DND-41 (cell line): ENCODE results near the gene HCN3.

ENCODE experiments used
- ATAC-seq: fragments of 200-7000 bp; cut with Tn5 transposase; 3 replicates; pipeline ENCODE4 v1.9.1; 2021; ENCODE audit warnings: low read depth; ENCODE audit not compliant: insufficient read depth
- DNase-seq: peaks from one replicate; pipeline ENCODE4 v3.0.0-alpha.2; 2020
- H2AFZ ChIP-seq: 2 replicates; pipeline ENCODE4 v1.6.0; 2012; ENCODE audit warnings: low read depth, low read length
- H3K27ac ChIP-seq: 2 replicates; pipeline ENCODE4 v1.5.1; 2012; ENCODE audit warnings: low read length, inconsistent platforms
- H3K27me3 ChIP-seq: fragments of 200-600 bp; sonication (generic); 2 replicates; pipeline ENCODE4 v1.6.0; 2012; ENCODE audit warnings: low read length, mild to moderate bottlenecking, inconsistent platforms; ENCODE audit not compliant: insufficient read depth, poor library complexity
- H3K36me3 ChIP-seq: 2 replicates; pipeline ENCODE4 v1.5.1; 2012; ENCODE audit warnings: low read length, inconsistent platforms; ENCODE audit not compliant: insufficient read depth
- H3K4me1 ChIP-seq: 2 replicates; pipeline ENCODE4 v1.5.1; 2012; ENCODE audit warnings: mild to moderate bottlenecking, low read length; ENCODE audit not compliant: insufficient read depth
- H3K4me2 ChIP-seq: 2 replicates; pipeline ENCODE4 v1.6.0; 2012; ENCODE audit warnings: mild to moderate bottlenecking, moderate library complexity, low read length, inconsistent platforms; ENCODE audit not compliant: insufficient read depth
- H3K4me3 ChIP-seq, 2 experiments: fragments of 200-600 bp in 1 of 2; shearing (Covaris generic) in 1 of 2; 2 replicates each; pipeline ENCODE4 v1.5.1; 2012 to 2016; ENCODE audit warnings: inconsistent platforms in 2 of 2, low read length in 2 of 2, mild to moderate bottlenecking in 2 of 2, low read depth in 1 of 2, moderate library complexity in 1 of 2
- H3K79me2 ChIP-seq: 2 replicates; pipeline ENCODE4 v1.6.0; 2012; ENCODE audit warnings: low read length, inconsistent platforms; ENCODE audit not compliant: insufficient read depth
- H3K9ac ChIP-seq: 2 replicates; pipeline ENCODE4 v1.6.0; 2012; ENCODE audit warnings: low read depth, mild to moderate bottlenecking, inconsistent platforms, low read length, moderate library complexity
- H3K9me3 ChIP-seq: 2 replicates; pipeline ENCODE4 v1.5.1; 2012; ENCODE audit warnings: low read length, moderate library complexity, mild to moderate bottlenecking, inconsistent platforms; ENCODE audit not compliant: insufficient read depth, severe bottlenecking
- H4K20me1 ChIP-seq: 2 replicates; pipeline ENCODE4 v1.6.0; 2012; ENCODE audit warnings: low read length; ENCODE audit not compliant: insufficient read depth
- CTCF ChIP-seq: IDR thresholded peaks from 2 replicates; pipeline ENCODE4 v1.5.1; 2012; ENCODE audit warnings: borderline replicate concordance, low read length, moderate library complexity, mild to moderate bottlenecking; ENCODE audit not compliant: poor library complexity, severe bottlenecking; ENCODE audit errors: extremely low read depth
- EZH2 ChIP-seq: IDR thresholded peaks from 3 replicates; pipeline ENCODE4 v1.6.1; 2012; ENCODE audit warnings: borderline replicate concordance, low read depth, mild to moderate bottlenecking, moderate library complexity, low read length, inconsistent platforms; ENCODE audit not compliant: severe bottlenecking

HCN3 gene

GRCh38 chr1:155260276-155260675 is 17.0 kb upstream of the HCN3 start:
- DNase-seq, result no peak
- no peaks in the 10 kb centered on the region for H3K9me3 ChIP-seq
- peak overlapping the region; percentile 94 for H3K4me2 ChIP-seq
- peaks cover 52% of the 10 kb centered on the region for H3K36me3 ChIP-seq
- H4K20me1 ChIP-seq, result peaks cover 11% of the 10 kb centered on the region; the same call in 1 of the 2 replicates
- no peak overlapping the region for H3K9ac ChIP-seq
- H3K27ac ChIP-seq, result peak overlapping the region; percentile 3; the same call in 1 of the 2 replicates
- no peak for TF ChIP-seq EZH2
- no peak for TF ChIP-seq CTCF
- H3K4me1 ChIP-seq, result peaks cover 35% of the 10 kb centered on the region
- no peak for ATAC-seq
- H2AFZ ChIP-seq, result no peak overlapping the region
- H3K4me3 ChIP-seq, result no peak overlapping the region; a peak in 1 of 4 replicates
- H3K27me3 ChIP-seq, result no peaks in the 10 kb centered on the region
- peaks cover 21% of the 10 kb centered on the region for H3K79me2 ChIP-seq

- peak overlapping the region; percentile 75 for H2AFZ ChIP-seq
- peak overlapping the region; percentile 67 to 73 for H3K4me3 ChIP-seq
- H3K27ac ChIP-seq, result peak overlapping the region; percentile 74
- DNase-seq (no peak), ATAC-seq (peak; percentile 8; the same call in 1 of the 3 replicates)
- H3K27me3 ChIP-seq, result no peaks in the 10 kb centered on the region
- peak overlapping the region; percentile 94 for H3K4me2 ChIP-seq
- H3K9me3 ChIP-seq, result no peaks in the 10 kb centered on the region
- no peak for TF ChIP-seq EZH2
- TF ChIP-seq CTCF, result peak; percentile 34
- H3K36me3 ChIP-seq, result peaks cover 63% of the 10 kb centered on the region
- peaks cover 28% of the 10 kb centered on the region for H3K4me1 ChIP-seq
- H3K9ac ChIP-seq, result peak overlapping the region; percentile 66
- peaks cover 11% of the 10 kb centered on the region; the same call in 1 of the 2 replicates for H4K20me1 ChIP-seq
- peaks cover 21% of the 10 kb centered on the region for H3K79me2 ChIP-seq
Observed at GRCh38 chr1:155261493-155261851, 15.8 kb upstream of the HCN3 start.

- H3K36me3 ChIP-seq, result peaks cover 66% of the 10 kb centered on the region
Observed at GRCh38 chr1:155261852-155262673, 15.2 kb upstream of the HCN3 start, which contains the start of gene SCAMP3. Gene SCAMP3 (minus strand): TSS chr1:155262360. CDS start chr1:155262151, 209 bp downstream.

More at GRCh38 chr1:155261852-155262673, 15.2 kb upstream of the HCN3 start, which contains the start of gene SCAMP3:
- Histone ChIP-seq H3K27me3 (no peaks in the 10 kb centered on the region), H3K9me3 (no peaks in the 10 kb centered on the region), H3K4me2 (peak within 1 kb of the TSS; percentile 94), H3K4me1 (peaks cover 28% of the 10 kb centered on the region), H3K79me2 (peaks cover 21% of the 10 kb centered on the region), H3K9ac (peak within 1 kb of the TSS; percentile 66), H4K20me1 (peaks cover 11% of the 10 kb centered on the region; the same call in 1 of the 2 replicates), H2AFZ (peak within 1 kb of the TSS; percentile 75), H3K4me3 (peak within 1 kb of the TSS; percentile 67 to 73), H3K27ac (peak within 1 kb of the TSS; percentile 74)
- ATAC-seq (peak; percentile 97), DNase-seq (peak; percentile 91)
- TF ChIP-seq EZH2 (no peak), CTCF (no peak)
